ENCODE results near the gene SND1. TPM values are rescaled to one million over a fixed set of nuclear protein-coding genes. Genes with fewer than 3 reads are reported as not detected.

SND1 gene
- total and polyA plus RNA-seq, 2 of the 4 experiments (the other 2 are of a cell fraction), result 154 to 294 TPM

GRCh38 chr7:127755965-127756364, 104.0 kb downstream of the SND1 start:
- Histone ChIP-seq H3K27me3 (ENCODE audit: control insufficient read depth, insufficient read depth, low read length) (no peaks in the 10 kb centered on the region), H3K9me3 (ENCODE audit: control insufficient read depth, insufficient read depth, low read length) (no peaks in the 10 kb centered on the region), H2AFZ (replicated peaks; ENCODE audit: low read length, poor library complexity) (no peak overlapping the region), H3K56ac (ENCODE audit: extremely low read depth, insufficient read depth, low read length) (no peak overlapping the region), H3K4me3 (ENCODE audit: insufficient read depth, low read depth, low read length) (no peak overlapping the region), H4K20me1 (ENCODE audit: insufficient read depth, low read length) (peaks cover 69% of the 10 kb centered on the region), H4K8ac (ENCODE audit: low read depth in 2 of 2, low read length in 2 of 2) (no peak overlapping the region), H3K4me1 (ENCODE audit: control insufficient read depth, insufficient read depth, low read length) (peaks cover 7% of the 10 kb centered on the region), H2BK15ac (ENCODE audit: low read depth, low read length) (no peak overlapping the region), H3K14ac (replicated peaks; ENCODE audit: low read depth, low read length) (no peak overlapping the region), H2AK9ac (replicated peaks; ENCODE audit: low read depth, low read length, poor library complexity) (no peak overlapping the region), H4K91ac (ENCODE audit: insufficient read depth, low read depth, low read length) (no peak overlapping the region), H3K36me3 (ENCODE audit: control insufficient read depth, insufficient read depth, low read length) (no peaks in the 10 kb centered on the region), H2AK5ac (ENCODE audit: low read depth, low read length) (no peak overlapping the region), H3K79me1 (ENCODE audit: low read depth in 1 of 2, low read length in 2 of 2) (peaks cover 63 to 86% of the 10 kb centered on the region in 2 experiments), H3K18ac (ENCODE audit: low read depth, low read length) (no peak overlapping the region), H3K9ac (ENCODE audit: low read depth, low read length) (no peak overlapping the region), H3K23ac (ENCODE audit: low read depth, low read length) (no peak overlapping the region), H2BK120ac (ENCODE audit: low read depth, low read length) (no peak overlapping the region), H4K5ac (ENCODE audit: low read depth, low read length) (no peak overlapping the region), H3K9me1 (ENCODE audit: insufficient read depth, low read length) (peaks cover 19% of the 10 kb centered on the region), H2BK5ac (ENCODE audit: low read depth, low read length, poor library complexity, severe bottlenecking) (no peak overlapping the region), H3K4me2 (ENCODE audit: low read depth, low read length) (no peak overlapping the region), H2BK20ac (ENCODE audit: low read depth, low read length) (no peak overlapping the region), H3K27ac (ENCODE audit: insufficient read depth, low read length) (no peak overlapping the region), H3K4ac (ENCODE audit: low read depth, low read length) (no peak overlapping the region)
- ChIA-PET CTCF (interaction anchor here (1.1 to 1.2 kb wide), 2 partner anchors 9 to 15 kb away, joined by 3 read pairs; no protein-coding TSS in a partner anchor), POLR2A (ENCODE audit: unreplicated experiment) (no interaction called here)
- DNase-seq (no peak), ATAC-seq (ENCODE audit: low read depth) (no peak)
- in situ Hi-C loops (cut with MboI; ENCODE audit: low sequenced_read_pairs), result no loop called here
- WGBS, 2 experiments (ENCODE audit: extremely low coverage in 2 of 2, insufficient read length in 1 of 2), result no CpG with 5 or more reads among the region's 2 CpGs
- intact Hi-C loops (cut with micrococcal nuclease), result no loop called here
- BruUV-seq (replicated peaks), result no TSS peak
- no peak for TF ChIP-seq MAZ (IDR thresholded peaks at IDR 0.05; ENCODE audit: borderline replicate concordance, low read depth, low read length)
- no peak for TF ChIP-seq BHLHE40 (IDR thresholded peaks at IDR 0.05; ENCODE audit: low read depth, low read length)
- TF ChIP-seq NFE2L2 (IDR thresholded peaks at IDR 0.05; ENCODE audit: low read depth, low read length), result no peak
- TF ChIP-seq RCOR1 (IDR thresholded peaks at IDR 0.05; ENCODE audit: insufficient replicate concordance, low read length), result no peak
- dilution Hi-C loops (cut with HindIII; ENCODE audit: low sequenced_read_pairs, unreplicated experiment), result no loop called here
